HG03159 (cell line): ENCODE measurements around the gene MTA2.
A peak's percentile ranks its signal among the peaks of the same experiment; 100 is the strongest.
"Not testable (repeated sequence)": the region's sequence is repeated elsewhere in the genome, so short reads cannot be mapped to it uniquely, and the experiment has no call there.

Experiments used
- ATAC-seq: cut with Tn5 transposase; IDR thresholded peaks from one replicate; pipeline ENCODE4 v1.9.1; 2021; ENCODE audit warnings: mild to moderate bottlenecking, moderate library complexity; ENCODE audit not compliant: unreplicated experiment

MTA2 gene

GRCh38 chr11:62601372-62602140 is at the start of gene MTA2:
TSS of gene MTA2 (minus strand) at chr11:62601865. CDS start at chr11:62601450, 415 bp downstream.
- peak; percentile 75 for ATAC-seq

- ATAC-seq = not testable (repeated sequence)
These were observed 48.6 kb upstream of the MTA2 start for GRCh38 chr11:62650283-62650682.

GRCh38 chr11:62649486-62649885 is 47.8 kb upstream of the MTA2 start:
- ATAC-seq = no peak

- ATAC-seq = no peak
These were observed 47.3 kb upstream of the MTA2 start for GRCh38 chr11:62648967-62649364.

GRCh38 chr11:62648185-62648966 is 46.7 kb upstream of the MTA2 start:
- no peak for ATAC-seq

- no peak for ATAC-seq
These were observed 45.9 kb upstream of the MTA2 start for GRCh38 chr11:62647609-62648005.

- peak; percentile 3 for ATAC-seq
These were observed 45.4 kb upstream of the MTA2 start for GRCh38 chr11:62646825-62647608.

- ATAC-seq = peak; percentile 92
These were observed 44.5 kb upstream of the MTA2 start, which contains the start of gene GANAB for GRCh38 chr11:62645946-62646824. TSS of gene GANAB (minus strand) at chr11:62646613. CDS start at chr11:62646599, 14 bp downstream.

- ATAC-seq = no peak
These were observed 43.9 kb upstream of the MTA2 start for GRCh38 chr11:62645671-62645945.

GRCh38 chr11:62644220-62644619 is 42.6 kb upstream of the MTA2 start:
- no peak for ATAC-seq

GRCh38 chr11:62632492-62632891 is 30.8 kb upstream of the MTA2 start:
- ATAC-seq = no peak

GRCh38 chr11:62627713-62628112 is 26.0 kb upstream of the MTA2 start:
- no peak for ATAC-seq

- ATAC-seq = no peak
These were observed 20.9 kb upstream of the MTA2 start for GRCh38 chr11:62622476-62623089.

GRCh38 chr11:62621567-62622470 is 20.2 kb upstream of the MTA2 start, which contains the start of gene B3GAT3:
TSS of gene B3GAT3 (minus strand) at chr11:62621986. CDS start at chr11:62621947, 39 bp downstream.
- peak; percentile 80 for ATAC-seq

GRCh38 chr11:62621027-62621566 is 19.4 kb upstream of the MTA2 start:
- ATAC-seq = no peak

GRCh38 chr11:62616957-62617356 is 15.3 kb upstream of the MTA2 start:
- ATAC-seq = not testable (repeated sequence)

- ATAC-seq = no peak
These were observed 13.9 kb upstream of the MTA2 start for GRCh38 chr11:62615521-62615920.

GRCh38 chr11:62614275-62614674 is 12.6 kb upstream of the MTA2 start:
- no peak for ATAC-seq
